Adrenal gland (tissue), 5 donors: Measurements from ENCODE around the gene LY86.

Source experiments
- POLR2A ChIP-seq, 2 donors: fragments of 450-650 bp; IDR thresholded peaks; one replicate each; pipeline ENCODE4 v1.6.1; 2017; ENCODE audit warnings: antibody characterized with exemption in 2 of 2, mild to moderate bottlenecking in 2 of 2, moderate library complexity in 1 of 2
- TF ChIP-seq, protein P1 (sequence below), 6 experiments: fragments of 450-650 bp in 4 of 6; fragments of 200-600 bp in 2 of 6; sonication (generic) in 1 of 6; IDR thresholded peaks; 1 replicate in 5 of 6; 2 replicates in 1 of 6; pipeline versions ENCODE4 v1.5.1 to v1.8.0; 2016 to 2021; ENCODE audit warnings: antibody characterized with exemption in 6 of 6, mild to moderate bottlenecking in 2 of 6, moderate library complexity in 1 of 6
- donor health status: DM: no; HTN: no; CAD: no.

DNA sequence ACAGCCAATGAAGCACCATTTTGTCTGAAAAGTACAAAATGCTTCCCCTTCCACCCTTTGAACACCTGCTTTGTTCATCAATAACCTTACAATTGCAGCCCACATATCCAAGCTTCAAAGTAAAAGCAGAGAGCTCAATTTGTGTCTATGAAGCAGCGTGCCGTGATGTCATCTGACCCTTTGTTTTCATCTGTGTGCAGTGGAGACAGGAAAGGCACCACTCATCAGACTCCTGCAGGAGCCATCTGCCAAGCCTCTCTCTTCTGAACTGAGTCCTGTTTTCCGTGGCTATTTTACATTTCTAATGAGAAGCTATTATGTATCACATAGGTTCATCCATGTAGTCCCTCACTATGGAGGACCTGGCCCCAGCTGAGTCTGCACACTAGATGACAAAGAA is 7.5 kb upstream of the LY86 start:
- no peak for TF ChIP-seq POLR2A (IDR thresholded peaks at IDR 0.05)
- TF ChIP-seq, protein P1, sequence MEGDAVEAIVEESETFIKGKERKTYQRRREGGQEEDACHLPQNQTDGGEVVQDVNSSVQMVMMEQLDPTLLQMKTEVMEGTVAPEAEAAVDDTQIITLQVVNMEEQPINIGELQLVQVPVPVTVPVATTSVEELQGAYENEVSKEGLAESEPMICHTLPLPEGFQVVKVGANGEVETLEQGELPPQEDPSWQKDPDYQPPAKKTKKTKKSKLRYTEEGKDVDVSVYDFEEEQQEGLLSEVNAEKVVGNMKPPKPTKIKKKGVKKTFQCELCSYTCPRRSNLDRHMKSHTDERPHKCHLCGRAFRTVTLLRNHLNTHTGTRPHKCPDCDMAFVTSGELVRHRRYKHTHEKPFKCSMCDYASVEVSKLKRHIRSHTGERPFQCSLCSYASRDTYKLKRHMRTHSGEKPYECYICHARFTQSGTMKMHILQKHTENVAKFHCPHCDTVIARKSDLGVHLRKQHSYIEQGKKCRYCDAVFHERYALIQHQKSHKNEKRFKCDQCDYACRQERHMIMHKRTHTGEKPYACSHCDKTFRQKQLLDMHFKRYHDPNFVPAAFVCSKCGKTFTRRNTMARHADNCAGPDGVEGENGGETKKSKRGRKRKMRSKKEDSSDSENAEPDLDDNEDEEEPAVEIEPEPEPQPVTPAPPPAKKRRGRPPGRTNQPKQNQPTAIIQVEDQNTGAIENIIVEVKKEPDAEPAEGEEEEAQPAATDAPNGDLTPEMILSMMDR (IDR thresholded peaks at IDR 0.05): no peak
